Stimulated activated CD8-positive, alpha-beta memory T cell treated with anti-CD3 and anti-CD28 coated beads, Interleukin-12 subunit alpha, Interleukin-12 subunit beta, amount 100 ng/mL, for 4 hours (primary cell): Measurements from ENCODE around the gene LAMB3.
"Not testable (repeated sequence)": the region's sequence is repeated elsewhere in the genome, so short reads cannot be mapped to it uniquely, and the experiment has no call there.

ENCODE experiments used
- DNase-seq: peaks from one replicate; pipeline ENCODE4 v3.0.0-alpha.2; 2020; ENCODE audit warnings: low read depth

LAMB3 gene

DNA sequence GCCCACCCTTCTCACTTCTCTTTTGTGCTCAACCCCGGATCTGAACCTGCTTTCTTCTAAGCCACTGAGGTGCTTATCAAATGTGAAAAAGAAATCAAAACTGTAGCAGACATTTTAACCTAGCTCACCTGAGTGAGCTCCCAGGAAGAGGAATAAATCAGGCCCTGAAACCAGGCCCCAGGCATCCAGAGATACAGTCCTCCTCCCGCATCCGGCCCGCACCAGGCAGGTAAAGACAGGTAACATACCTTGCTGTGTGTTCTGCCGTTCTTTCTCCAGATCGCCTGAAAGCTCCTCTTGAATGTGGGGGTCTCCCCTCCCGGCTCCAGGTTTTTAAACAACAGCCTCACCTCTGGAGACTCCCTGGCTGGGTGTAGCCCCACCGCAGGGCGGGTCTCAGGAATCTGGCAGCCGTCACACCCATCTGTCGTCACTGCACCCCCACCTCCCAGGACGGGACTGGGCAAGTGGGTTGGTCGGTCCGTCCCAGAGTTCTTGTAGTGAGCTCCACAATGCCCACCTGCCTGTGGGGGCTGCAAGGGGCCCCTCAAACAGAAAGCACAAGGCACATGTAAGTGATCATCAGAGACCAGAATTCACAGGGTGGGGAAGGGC, at the start of gene LAMB3:
LAMB3 (minus strand) TSS at position 305 of the 615 bp plus-strand sequence. CDS start 1,481 bp downstream, outside the sequence.
- no peak for DNase-seq

DNA sequence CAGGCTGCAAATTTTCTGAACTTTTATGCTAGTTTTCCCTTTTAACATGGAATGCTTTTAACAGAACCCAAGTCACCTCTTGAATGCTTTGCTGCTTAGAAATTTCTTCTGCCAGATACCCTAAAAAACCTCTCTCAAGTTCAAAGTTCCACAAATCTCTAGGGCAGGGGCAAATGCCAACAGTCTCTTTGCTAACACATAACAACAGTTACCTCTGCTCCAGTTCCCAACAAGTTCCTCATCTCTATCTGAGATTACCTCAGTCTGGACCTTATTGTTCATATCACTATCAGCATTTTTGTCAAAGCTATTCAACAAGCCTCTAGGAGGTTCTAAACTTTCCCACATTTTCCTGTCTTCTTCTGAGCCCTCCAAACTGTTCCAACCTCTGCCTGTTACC, 48.5 kb upstream of the LAMB3 start:
- DNase-seq = not testable (repeated sequence)

DNA sequence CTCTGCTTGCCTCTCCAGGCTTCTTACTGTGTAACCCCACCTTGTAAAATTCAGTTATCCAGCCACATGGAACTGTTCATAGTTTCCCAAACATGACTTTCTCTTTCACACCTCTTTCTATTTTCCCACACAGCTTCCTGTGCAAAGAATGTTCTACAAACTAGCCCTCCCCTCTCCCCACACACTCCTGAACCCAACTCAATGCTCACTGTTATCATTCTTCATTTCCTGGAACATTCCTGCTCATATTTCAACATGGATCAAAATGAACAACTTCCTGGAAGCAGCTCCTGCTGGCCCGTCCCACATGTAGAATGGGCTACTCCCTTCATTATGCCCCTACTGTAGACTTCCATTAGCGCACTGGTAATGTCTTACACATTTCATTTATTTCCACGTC, 44.9 kb upstream of the LAMB3 start:
- no peak for DNase-seq

DNA sequence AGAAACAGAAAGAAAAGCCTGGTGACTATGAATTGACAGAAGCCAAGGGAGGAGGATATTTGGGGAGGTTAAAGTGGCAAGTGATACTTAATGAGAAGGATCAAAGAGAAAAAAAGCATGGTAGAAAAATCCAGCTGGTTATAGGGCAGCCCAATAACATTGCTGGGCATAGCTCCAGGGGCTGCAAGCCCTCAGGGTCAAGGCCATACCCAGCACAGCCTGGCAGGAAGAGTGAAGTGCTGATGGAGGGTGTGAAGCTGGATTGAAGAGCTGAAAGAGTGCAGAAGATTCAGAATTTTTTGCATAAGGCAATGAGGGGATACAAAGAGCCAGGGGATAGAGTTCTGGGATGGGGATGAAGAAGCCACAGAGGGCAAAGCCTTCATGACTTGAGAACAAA, 44.4 kb upstream of the LAMB3 start:
- no peak for DNase-seq

DNA sequence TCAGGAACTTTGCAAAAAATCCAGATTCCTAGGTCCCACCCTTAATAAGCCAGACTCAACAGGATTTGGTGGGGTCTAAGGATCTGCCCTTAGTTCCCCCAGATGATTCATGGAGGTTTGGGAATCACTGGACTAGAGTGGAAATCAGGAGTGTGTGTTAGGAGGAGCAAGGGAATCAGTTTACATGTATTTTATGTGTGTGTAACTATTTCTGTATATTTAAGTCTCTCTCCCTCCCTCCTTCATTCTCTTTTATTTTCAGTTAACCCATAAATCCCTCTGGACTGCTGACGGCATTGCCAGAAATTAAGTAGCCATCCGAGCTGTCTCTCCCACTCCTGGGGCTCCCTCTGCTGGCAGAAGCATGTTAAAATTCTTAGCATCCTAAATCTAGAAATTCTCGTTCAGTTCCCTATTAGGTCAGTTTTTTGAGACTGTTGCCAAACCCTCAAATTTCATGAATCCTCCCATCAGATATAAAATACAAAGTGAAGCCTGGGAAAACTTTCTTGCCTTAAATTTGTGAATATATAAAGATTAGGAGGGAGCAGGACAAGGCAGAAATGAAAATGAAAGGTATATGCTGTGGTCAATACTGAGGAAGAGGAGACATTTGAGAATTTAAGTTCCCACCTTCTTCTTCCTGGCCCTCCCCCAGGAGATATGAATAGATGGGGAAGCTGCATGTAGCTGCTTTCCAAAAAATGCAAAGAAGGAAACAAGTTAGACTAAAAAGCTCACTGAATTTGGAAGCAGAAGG, 40.7 kb upstream of the LAMB3 start:
- DNase-seq = no peak

DNA sequence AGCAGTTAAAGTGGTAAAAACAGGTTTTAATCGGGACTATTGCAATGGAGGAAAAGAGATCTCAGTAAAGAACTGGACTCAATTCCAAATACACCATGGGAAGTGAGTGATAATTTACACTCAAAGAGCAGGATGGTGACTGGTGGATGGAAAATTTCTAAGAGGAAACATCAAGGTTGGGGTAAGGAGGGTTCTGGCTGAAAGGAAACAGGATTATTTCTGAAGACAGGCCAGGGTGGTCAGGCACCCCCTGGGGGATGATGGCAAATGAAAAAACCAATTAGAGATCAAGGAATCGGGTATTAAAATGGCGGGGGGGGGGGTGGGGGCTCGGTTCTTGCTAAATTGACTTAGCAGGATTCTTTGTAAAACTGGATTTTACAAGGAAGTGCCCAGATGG, 40.1 kb upstream of the LAMB3 start:
- no peak for DNase-seq

DNA sequence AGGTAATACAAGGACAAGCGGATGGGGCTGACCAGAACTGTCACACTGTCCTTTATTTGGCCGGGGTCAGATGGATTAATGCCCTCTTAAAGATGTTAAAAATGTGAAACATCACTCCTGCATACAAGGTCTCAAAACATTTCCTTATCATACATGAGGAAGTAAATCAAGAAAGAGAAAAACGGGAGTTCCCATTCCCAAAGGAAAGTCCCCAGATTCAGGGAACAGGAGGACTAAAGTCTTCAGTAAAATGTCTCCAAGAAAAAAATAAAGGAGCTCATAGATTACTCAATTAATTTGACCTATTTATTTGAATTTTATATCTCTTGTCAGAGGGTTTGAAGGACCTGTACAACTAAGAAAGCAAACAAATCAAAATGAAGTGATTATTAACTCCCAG, 39.0 kb upstream of the LAMB3 start:
- DNase-seq = no peak

DNA sequence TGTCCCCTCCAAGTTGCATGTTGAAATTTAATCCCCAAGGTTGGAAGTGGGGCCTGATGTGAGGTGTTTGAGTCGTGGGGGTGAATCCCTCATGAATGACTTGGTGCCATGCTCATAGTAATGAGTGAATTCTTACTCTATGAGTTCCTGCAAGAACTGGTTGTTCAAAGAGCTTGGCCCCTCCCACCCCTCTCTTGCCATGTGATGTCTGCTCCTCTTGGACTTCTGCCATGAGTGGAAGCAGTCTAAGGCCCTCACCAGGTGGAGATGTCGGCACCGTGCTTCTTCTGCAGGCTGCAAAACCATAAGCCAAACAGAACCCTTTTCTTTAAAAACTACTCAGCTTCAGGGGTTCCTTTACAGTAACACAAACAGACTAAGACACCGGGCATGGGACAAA, 37.3 kb upstream of the LAMB3 start:
- DNase-seq = no peak

DNA sequence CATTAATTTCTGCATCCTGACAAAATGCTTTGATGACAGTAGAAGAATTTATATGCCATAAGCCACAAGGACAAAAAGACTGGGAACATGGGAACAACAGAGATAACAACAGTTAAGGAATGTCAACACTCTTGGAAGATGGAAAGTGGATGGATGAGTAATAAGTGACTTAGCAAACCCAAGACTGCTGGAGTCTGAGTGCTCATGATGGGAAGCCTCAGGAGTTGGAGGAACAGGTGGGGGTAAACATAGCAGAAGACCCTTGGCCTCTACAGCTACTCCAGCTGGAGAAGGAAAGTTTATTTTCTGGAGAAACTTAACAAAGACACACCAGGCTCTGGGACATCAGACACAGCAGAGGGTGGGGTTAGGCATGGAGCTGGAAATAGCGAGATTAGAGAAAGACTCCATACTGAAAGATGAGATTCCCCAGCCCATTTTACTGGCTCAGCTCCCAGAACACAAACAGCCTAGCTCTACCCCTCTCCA, 36.6 kb upstream of the LAMB3 start:
- no peak for DNase-seq

DNA sequence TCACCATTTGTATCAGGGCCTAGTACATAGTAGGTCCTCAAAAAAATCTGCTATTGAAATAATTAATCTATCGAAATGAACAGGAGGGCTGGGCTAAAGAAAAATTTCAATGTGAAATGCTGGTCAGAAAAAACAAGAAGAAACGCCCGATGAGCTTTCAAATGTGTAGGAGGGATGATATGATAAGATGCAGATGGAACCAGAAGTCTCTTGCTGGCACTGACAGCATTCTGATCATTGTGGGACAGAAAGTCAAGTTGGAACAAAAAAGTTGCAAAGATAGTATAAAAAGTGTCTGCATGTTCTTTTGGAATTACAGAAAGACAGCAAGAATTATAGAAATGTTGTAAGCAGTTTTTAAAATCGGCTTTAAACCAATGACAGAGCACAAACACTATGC, 34.1 kb upstream of the LAMB3 start:
- no peak for DNase-seq

DNA sequence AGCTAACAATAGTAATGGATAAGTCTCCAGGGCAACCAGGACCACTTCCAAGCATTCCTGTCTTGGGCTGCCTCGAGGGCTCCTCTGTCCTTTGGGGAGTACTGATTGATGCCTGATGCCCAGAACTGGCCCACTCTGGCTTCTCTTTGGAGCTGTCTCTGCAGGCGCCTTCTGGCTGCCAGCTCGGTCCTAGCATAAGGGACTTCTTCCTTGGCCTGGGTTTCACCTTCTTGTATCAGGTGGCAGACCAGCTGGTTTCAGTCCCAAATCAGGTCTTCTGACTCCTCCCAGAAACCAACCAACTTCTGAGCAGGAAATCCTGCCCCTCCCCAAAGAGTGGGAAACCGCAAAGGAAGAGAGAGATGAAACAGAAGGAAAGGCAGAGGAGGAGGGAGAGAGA, 33.6 kb upstream of the LAMB3 start:
- DNase-seq = no peak

DNA sequence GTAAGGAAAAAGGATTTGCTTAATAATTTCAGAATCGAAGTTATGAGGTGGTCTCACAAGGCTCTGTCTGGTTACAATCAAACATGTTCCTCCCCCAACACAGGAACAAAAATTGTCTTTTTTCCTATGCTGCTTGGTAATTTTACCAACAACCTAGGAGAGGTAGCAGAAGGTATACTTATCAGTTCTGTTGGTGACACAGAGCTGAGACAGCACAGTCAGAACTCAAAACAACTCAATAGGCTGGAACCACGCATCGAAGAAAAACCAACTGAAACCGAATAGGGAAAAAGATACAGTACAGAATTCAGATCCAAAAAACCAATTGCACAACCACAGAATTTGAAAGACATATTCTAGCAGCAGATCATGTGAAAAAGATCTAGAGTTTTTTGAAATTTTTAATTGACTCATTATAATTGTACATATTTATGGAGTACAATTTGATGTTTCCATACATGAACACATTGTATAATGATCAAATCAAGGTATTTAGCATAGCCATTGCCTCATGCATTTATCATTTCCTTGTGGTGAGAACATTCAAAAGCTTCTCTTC, 26.8 kb upstream of the LAMB3 start:
- DNase-seq = no peak

DNA sequence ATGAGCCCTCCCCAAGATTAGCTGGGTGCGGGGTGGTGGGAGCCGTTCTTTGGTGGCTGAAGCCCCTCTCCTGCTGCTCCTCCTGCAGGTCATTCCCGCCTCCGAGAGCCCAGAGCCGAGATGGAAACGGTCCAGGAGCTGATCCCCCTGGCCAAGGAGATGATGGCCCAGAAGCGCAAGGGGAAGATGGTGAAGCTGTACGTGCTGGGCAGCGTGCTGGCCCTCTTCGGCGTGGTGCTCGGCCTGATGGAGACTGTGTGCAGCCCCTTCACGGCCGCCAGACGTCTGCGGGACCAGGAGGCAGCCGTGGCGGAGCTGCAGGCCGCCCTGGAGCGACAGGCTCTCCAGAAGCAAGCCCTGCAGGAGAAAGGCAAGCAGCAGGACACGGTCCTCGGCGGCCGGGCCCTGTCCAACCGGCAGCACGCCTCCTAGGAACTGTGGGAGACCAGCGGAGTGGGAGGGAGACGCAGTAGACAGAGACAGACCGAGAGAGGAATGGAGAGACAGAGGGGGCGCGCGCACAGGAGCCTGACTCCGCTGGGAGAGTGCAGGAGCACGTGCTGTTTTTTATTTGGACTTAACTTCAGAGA, 23.4 kb upstream of the LAMB3 start:
- DNase-seq = no peak

DNA sequence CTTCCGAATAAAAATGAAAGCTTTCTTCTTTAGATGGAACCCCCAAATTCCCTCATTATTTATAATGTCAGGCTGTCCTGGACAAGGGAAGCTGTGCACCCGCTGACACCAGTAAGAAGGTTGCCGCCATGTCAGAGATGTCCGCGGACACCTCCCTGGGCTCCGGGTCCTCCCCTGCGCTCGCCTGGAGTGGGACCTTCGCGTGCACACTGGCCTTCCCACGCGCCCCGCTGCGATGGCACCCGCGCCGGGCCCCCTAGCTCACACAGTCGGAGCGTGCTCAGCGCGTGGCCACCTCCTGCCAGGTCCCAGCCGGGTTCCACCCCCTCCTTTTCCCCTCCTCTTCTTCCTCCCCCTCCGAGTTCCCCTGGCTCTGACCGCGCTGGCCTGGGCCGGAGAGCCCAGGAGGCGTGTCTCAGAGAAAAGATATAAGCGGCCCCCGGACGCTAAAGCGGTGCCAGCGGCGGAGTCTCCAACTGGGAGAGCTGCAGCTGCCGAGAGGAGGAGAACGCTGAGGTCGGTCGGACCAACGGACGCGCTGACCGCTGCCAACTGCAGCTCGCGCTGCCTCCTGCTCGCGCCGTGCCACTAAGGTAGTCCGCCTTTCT, 22.8 kb upstream of the LAMB3 start, which contains the start of gene G0S2:
G0S2 (plus strand) TSS at position 456 of the 608 bp plus-strand sequence. CDS start 273 bp downstream, outside the sequence.
- no peak for DNase-seq

DNA sequence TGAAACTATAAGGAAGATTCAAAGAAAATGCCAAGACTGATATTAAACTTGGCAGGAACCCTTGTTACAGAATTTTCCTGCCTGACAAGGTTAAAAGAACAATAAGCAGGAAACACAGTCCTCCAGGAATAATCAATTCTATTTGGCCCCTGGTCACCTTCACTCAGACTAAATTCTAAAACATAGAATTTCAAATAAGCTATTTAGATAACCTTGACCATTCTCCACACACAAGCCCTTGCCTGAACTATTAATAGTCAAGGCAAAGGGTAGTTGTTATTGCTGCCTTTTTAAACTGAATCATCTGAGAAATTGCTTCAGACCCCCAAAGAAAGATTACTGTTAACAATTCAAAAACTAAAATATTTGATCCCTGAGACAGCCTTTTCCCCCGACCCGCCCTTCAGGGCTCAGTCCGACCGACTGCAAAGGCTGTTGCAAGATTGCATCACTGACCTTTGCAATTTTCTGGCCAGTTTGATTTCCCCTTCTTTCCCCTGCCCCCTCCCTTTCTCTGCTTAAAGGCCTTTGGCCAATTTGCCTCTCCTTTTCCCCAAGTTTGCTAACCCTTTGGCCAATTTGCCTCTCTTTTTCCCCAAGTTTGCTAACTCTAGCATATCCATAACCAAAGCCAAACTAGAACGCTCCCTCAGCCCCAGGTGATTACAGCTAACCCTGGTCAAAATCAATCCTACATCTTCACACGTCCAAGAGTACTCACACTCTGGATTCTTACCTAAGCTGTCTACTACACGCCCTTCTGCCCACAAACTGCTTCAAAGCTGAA, 21.6 kb upstream of the LAMB3 start:
- DNase-seq = no peak

DNA sequence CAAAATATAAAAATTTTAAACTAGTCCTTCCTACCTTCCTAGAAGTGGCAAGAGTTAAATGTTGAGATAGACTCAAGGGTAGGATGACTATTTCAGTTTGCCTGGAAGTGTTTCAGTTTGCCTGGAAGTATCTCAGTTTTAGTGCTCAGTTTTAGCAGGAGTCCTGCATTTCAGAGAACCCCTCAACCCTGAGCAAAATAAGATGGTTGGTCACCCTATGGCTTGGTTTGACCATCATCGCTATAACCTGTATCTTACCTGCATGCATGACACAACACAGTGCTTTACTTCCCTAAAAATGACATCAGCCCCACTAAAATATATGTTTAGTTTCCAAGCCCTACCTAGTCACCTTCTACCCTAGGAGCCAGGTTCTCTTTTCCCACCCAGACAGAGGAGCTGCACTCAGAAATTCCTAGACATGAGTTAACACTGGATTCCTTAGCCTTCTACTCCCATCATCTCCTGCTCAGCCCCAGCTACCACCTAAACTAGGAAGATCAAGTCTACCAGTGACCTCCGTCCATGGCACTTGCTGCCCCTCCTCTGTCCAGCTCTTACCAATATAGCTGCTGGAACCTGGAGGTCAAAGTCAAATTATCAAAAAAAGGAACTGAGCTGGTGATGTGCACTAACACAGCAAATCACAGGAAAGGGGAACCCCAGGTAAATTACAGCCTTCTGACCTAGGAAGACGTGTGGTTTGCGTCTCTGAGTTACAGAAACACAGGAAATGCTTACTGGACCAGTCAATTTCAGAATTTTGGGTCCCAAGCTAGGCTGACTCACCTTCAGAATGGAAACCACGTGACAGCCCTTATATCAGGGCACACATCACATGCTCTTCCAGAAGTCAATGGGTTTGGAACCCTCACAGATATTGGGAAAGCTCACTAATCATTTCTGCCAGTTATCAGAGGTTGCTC, 20.7 kb upstream of the LAMB3 start:
- DNase-seq = no peak

DNA sequence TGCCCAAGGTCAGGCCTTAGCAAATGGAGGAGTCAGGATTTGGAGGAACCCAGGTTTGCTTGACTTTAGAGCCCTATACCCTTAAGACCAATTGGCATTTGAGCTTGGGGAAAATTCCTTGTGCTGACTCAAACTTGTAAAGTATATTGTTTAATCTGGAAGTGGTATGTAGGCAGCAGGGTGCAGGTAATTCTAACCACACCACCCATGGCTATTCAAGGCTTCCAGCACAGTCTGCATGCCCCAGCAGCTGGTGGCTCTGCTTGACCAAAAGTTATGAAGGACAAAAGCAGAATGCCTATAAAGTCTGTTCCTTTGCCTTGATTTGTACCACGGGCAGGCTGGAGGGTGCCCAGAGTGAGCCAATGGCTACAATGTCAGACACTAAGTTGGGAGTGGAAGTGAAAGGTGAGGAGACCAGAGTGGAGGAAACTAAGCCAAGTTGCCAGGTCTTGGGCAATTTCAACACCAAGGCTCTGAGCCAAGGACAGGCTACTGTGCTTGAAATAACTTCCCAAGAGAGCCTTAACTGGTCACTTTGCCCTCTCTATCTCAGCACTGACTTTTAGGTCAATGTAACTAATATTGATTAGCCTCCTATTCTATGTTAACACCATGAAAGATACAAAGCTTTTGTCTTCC, 18.3 kb upstream of the LAMB3 start:
- no peak for DNase-seq

DNA sequence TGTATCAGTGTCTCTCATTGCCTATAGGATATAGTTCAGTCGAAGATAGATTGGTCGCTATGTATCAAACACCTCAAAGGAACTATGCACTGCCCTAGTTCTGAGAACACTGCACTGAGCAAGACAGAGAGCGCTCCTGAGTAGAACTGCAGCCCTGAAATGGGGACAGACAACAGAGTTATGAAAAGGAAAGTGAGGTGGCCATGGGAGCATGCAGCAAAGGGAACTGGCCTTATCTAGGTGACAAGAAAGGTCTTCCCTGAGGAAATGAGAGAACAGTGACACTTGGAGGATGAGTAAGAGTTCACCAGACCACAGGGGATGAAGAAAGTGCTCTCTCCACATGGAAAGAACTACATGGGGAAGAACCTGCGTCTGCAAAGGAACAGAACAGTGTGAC, 15.5 kb upstream of the LAMB3 start:
- no peak for DNase-seq

DNA sequence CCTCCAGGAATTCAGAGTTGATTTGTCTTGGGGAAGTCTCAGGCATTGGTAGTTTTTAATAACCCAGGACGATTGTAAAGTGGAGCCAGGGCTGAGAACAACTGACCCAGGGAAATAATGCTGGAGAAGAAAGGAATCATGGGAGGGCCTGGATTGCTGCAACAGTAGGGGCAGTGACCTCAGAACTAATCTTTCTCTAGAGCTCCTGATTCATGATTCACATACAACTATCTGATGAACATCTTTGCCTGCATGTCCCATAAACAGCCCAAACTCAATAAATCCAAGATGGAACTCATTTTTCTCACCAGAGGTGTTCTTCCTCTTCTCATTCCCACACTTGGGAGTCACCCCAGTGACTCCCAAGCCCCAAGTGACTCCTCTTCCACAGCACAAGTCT, 14.9 kb upstream of the LAMB3 start:
- DNase-seq = no peak

DNA sequence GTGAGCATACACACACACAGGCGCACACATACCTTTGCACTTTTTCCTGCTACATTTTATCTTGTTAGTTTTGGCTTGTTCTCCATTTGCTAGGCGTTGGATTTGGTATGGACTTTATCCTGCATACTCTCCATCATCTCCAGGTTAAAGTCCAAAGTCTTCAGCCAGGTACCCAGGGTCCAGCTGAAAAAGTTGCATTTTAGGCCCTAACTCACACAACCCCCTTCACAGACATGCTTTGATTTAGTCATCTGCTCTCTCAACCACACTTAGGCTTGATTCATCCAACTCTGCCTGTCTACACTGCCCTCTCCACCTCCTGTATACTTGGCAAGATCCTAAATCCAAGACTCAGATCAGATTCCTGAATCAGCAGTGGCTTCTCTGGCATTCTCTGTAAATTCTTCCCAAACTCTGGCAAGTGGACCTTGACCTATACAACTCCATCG, 10.7 kb upstream of the LAMB3 start:
- no peak for DNase-seq
